Testis (tissue), 3 donors: ENCODE measurements around the gene AK9. TPM values are rescaled to one million over a fixed set of nuclear protein-coding genes. Genes with fewer than 3 reads are reported as not detected.

Experiments used
- DNase-seq: peaks from one replicate; pipeline ENCODE4 v3.0.0-alpha.2; 2019
- H3K27ac ChIP-seq, 2 donors: fragments of 200-600 bp; sonication (generic); one replicate each; pipeline ENCODE4 v1.5.1; 2019
- H3K27me3 ChIP-seq: fragments of 200-600 bp; sonication (generic); one replicate; pipeline ENCODE4 v1.5.1; 2019
- H3K36me3 ChIP-seq: fragments of 200-600 bp; sonication (generic); one replicate; pipeline ENCODE4 v1.5.1; 2017; ENCODE audit warnings: low read depth; ENCODE audit errors: missing control alignments
- H3K4me1 ChIP-seq: fragments of 200-600 bp; sonication (generic); one replicate; pipeline ENCODE4 v1.5.1; 2019
- H3K4me3 ChIP-seq, 2 donors: fragments of 200-600 bp; sonication (generic); one replicate each; pipeline ENCODE4 v1.5.1; 2017 to 2019
- H3K9me3 ChIP-seq: fragments of 200-600 bp; sonication (generic); one replicate; pipeline ENCODE4 v1.5.1; 2017
- CTCF ChIP-seq, 3 experiments: fragments of 450-650 bp in 2 of 3; fragments of 200-600 bp in 1 of 3; sonication (generic) in 1 of 3; IDR thresholded peaks; one replicate each; pipeline ENCODE4 v1.5.1; 2016 to 2019; ENCODE audit warnings: antibody characterized with exemption in 3 of 3, mild to moderate bottlenecking in 2 of 3, moderate library complexity in 1 of 3
- POLR2A ChIP-seq: fragments of 450-650 bp; IDR thresholded peaks from one replicate; pipeline ENCODE4 v1.6.1; 2017; ENCODE audit warnings: antibody characterized with exemption, mild to moderate bottlenecking, moderate library complexity
- WGBS, 2 donors: methylation state at CpG; one replicate each; pipeline ENCODE4 v1.1.5; 2018; 5-methylcytosine and 5-hydroxymethylcytosine counted together
- intact Hi-C: fragments of 100-400 bp; cut with DNase I; formaldehyde crosslinking; loops from one replicate; pipeline ENCODE4 v1.15.1; 2023; ENCODE audit warnings: low total_unique reads
- polyA plus RNA-seq: library from polyadenylated mRNA; stranded (reverse); fragments of 350-450 nt; fragmentation: Illumina TruSeq; extraction: RNeasy Lipid Tissue Mini Kit (QIAGEN cat#74804); gene quantifications from one replicate; pipeline ENCODE4 v1.2.3, GENCODE V29; 2014; ENCODE audit warnings: low read depth, low replicate concordance; ENCODE audit not compliant: insufficient read depth
- total RNA-seq, 2 donors: library from RNA; depleted of rRNA; stranded (reverse); fragments of >200 nt; gene quantifications; one replicate each; pipeline ENCODE4 v1.2.3, GENCODE V29; 2016

AK9 gene
- total and polyA plus RNA-seq, 3 donors from 2014 or later, result 15.2 to 49.4 (median 33.6) TPM

GRCh38 chr6:109511832-109512231 lies 179.2 kb downstream of the AK9 start:
- H3K27ac ChIP-seq, result no peak overlapping the region
- no peak for DNase-seq
- 63 to 76% methylated on average over 2 of the region's 2 CpGs for WGBS, 2 donors
- intact Hi-C loops, result no loop called here
- no peak for TF ChIP-seq CTCF (IDR thresholded peaks at IDR 0.05)
- no peak for TF ChIP-seq POLR2A
- H3K27me3 ChIP-seq, result no peaks in the 10 kb centered on the region
- no peaks in the 10 kb centered on the region for H3K36me3 ChIP-seq
- H3K9me3 ChIP-seq, result no peaks in the 10 kb centered on the region
- H3K4me3 ChIP-seq, result no peak overlapping the region
- H3K4me1 ChIP-seq, result peaks cover 6% of the 10 kb centered on the region

GRCh38 chr6:109510358-109510757 lies 180.6 kb downstream of the AK9 start:
- DNase-seq, result no peak
- Histone ChIP-seq H3K4me3 (no peak overlapping the region), H3K4me1 (peaks cover 6% of the 10 kb centered on the region), H3K27me3 (no peaks in the 10 kb centered on the region), H3K36me3 (no peaks in the 10 kb centered on the region), H3K9me3 (no peaks in the 10 kb centered on the region), H3K27ac (no peak overlapping the region)
- 77% methylated on average over 1 of the region's 1 CpG; no CpG with 5 or more reads in 1 of the 2 donors for WGBS, 2 donors
- intact Hi-C loops, result no loop called here
- TF ChIP-seq CTCF (IDR thresholded peaks at IDR 0.05) (no peak), POLR2A (no peak)

- no peak for DNase-seq
- no peak for TF ChIP-seq POLR2A
- TF ChIP-seq CTCF (IDR thresholded peaks at IDR 0.05), result no peak
- Histone ChIP-seq H3K4me1 (peaks cover 6% of the 10 kb centered on the region), H3K27me3 (no peaks in the 10 kb centered on the region), H3K9me3 (no peaks in the 10 kb centered on the region), H3K36me3 (no peaks in the 10 kb centered on the region), H3K4me3 (no peak overlapping the region), H3K27ac (no peak overlapping the region)
- intact Hi-C loops, result no loop called here
- WGBS, 2 donors, result 81 to 85% methylated on average over 4 of the region's 4 CpGs
Measured at GRCh38 chr6:109508166-109508860, 182.7 kb downstream of the AK9 start.

- DNase-seq, result no peak
- Histone ChIP-seq H3K27ac (no peak overlapping the region), H3K36me3 (no peaks in the 10 kb centered on the region), H3K27me3 (no peaks in the 10 kb centered on the region), H3K4me3 (no peak overlapping the region), H3K4me1 (peaks cover 6% of the 10 kb centered on the region), H3K9me3 (no peaks in the 10 kb centered on the region)
- WGBS, 2 donors, result 86 to 90% methylated on average over 4 of the region's 4 CpGs
- intact Hi-C loops, result no loop called here
- TF ChIP-seq POLR2A, result no peak
- TF ChIP-seq CTCF (IDR thresholded peaks at IDR 0.05), result no peak
Measured at GRCh38 chr6:109507490-109508072, 183.4 kb downstream of the AK9 start.

- no peaks in the 10 kb centered on the region for H3K9me3 ChIP-seq
- no peak overlapping the region for H3K27ac ChIP-seq
- DNase-seq, result no peak
- TF ChIP-seq POLR2A (no peak), CTCF (IDR thresholded peaks at IDR 0.05) (no peak)
- no peaks in the 10 kb centered on the region for H3K36me3 ChIP-seq
- WGBS, 2 donors, result 94 to 96% methylated on average over 2 of the region's 2 CpGs
- peaks cover 1% of the 10 kb centered on the region for H3K4me1 ChIP-seq
- no peaks in the 10 kb centered on the region for H3K27me3 ChIP-seq
- no peak overlapping the region for H3K4me3 ChIP-seq
- intact Hi-C loops, result no loop called here
Measured at GRCh38 chr6:109506841-109507240, 184.2 kb downstream of the AK9 start.
